ENCODE data around the gene CRY2. TPM values are rescaled to one million over a fixed set of nuclear protein-coding genes. Genes with fewer than 3 reads are reported as not detected.
A peak's percentile ranks its signal among the peaks of the same experiment; 100 is the strongest.

The CRY2 gene
- total and polyA plus RNA-seq, 2 of the 8 experiments (the other 6 are each of a cell fraction or from before 2014, with no cell fraction given): 8.0 to 9.4 TPM

DNA sequence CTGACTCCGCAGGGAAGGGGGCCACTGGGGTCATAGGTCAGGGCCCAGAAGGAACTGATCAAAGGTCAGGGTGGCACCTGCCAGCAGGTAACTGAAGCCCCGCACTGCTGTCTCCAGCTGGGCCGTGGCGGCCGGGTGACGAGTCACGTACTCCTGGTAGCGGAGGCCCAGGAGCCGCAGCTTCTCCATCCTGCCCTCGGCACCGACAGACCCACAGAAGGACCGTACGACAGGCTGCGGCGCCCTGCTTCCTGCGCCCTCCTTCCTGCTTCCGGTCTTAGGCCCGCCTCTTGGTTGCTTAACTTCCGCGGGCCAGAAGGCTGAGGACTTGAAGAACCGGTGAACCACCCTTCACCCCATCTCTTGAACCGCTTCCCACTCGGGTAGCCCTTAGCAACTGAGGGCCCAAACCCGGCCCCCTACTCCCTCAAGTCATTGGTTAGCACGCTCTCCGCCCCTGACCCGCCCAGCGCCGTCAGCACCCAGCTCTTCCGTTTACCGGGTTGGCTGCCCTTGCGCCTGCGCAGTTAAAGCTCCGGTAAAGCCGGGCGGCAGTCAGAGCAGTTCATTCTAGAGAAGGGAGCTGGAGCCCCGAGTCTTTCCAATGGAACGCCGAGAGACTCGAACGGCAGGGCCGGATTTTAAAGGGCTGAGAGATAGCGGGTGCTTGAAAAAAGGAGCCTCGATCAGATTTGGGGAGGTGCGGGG lies 70.5 kb downstream of the CRY2 start, which contains the start of gene PEX16:
Gene PEX16 (minus strand): TSS at position 255 of the 708 bp plus-strand sequence. CDS start 66 bp downstream, at position 189.
- H2AK5ac ChIP-seq (ENCODE audit: low read depth, low read length): no peak within 1 kb of the TSS
- FAIRE-seq (peak; percentile 69), DNase-seq (ENCODE audit: low read depth in 1 of 2, low spot score in 2 of 2) (peak; percentile 88 to 93)
- H3K27me3 ChIP-seq (replicated peaks in 1 of 4; ENCODE audit: control insufficient read depth in 3 of 4, extremely low read depth in 1 of 4, insufficient read depth in 3 of 4, low read length in 3 of 4): peaks cover 0 to 9% (median 0%) of the 10 kb centered on the region in 4 experiments; a peak in 3 of 7 replicates
- POLR2A ChIA-PET (ENCODE audit: partially characterized antibody): interaction anchor here (0.6 to 5.4 kb wide), 13 partner anchors 10 to 384 kb away, joined by 3 to 36 read pairs (median 4); partner anchors contain the start of genes FREY1 and PHF21A
- H2BK15ac ChIP-seq (ENCODE audit: low read length): no peak within 1 kb of the TSS
- peak within 1 kb of the TSS; percentile 44 to 77 (median 46) for H3K9ac ChIP-seq (replicated peaks in 1 of 4; ENCODE audit: extremely low read depth in 1 of 4, low read depth in 3 of 4, low read length in 3 of 4)
- H2BK12ac ChIP-seq (ENCODE audit: low read depth, low read length): no peak within 1 kb of the TSS
- H3K79me1 ChIP-seq (ENCODE audit: low read depth, low read length): peaks cover 8% of the 10 kb centered on the region; the same call in 1 of the 2 replicates
- peak within 1 kb of the TSS; percentile 81 for H2BK5ac ChIP-seq (ENCODE audit: low read depth, low read length)
- H2BK120ac ChIP-seq (replicated peaks; ENCODE audit: low read depth, low read length): no peak within 1 kb of the TSS
- peaks cover 4 to 19% of the 10 kb centered on the region in 2 experiments for H4K20me1 ChIP-seq (replicated peaks in 1 of 2; ENCODE audit: control insufficient read depth in 1 of 2, insufficient read depth in 2 of 2, low read length in 2 of 2)
- peaks cover 0 to 6% of the 10 kb centered on the region in 2 experiments; a peak in 1 of 4 replicates for H3K79me2 ChIP-seq (ENCODE audit: control insufficient read depth in 1 of 2, insufficient read depth in 2 of 2, low read length in 2 of 2)
- no peak within 1 kb of the TSS for H2BK20ac ChIP-seq (ENCODE audit: low read length)
- peak within 1 kb of the TSS; percentile 91 to 97 for H3K4me2 ChIP-seq (ENCODE audit: insufficient read depth in 1 of 2, low read depth in 2 of 2, low read length in 2 of 2)
- peak within 1 kb of the TSS; percentile 86 for H4K5ac ChIP-seq (ENCODE audit: insufficient read length, low read depth, low read length)
- peaks cover 3 to 21% (median 15%) of the 10 kb centered on the region in 4 experiments; a peak in 7 of 8 replicates for H3K36me3 ChIP-seq (ENCODE audit: control insufficient read depth in 2 of 4, insufficient read depth in 4 of 4, low read length in 3 of 4)
- peak within 1 kb of the TSS; percentile 18; the same call in 1 of the 2 replicates for H2AFZ ChIP-seq (ENCODE audit: low read length)
- WGBS, 2 experiments (ENCODE audit: extremely low coverage in 1 of 2, insufficient coverage in 1 of 2, insufficient read length in 1 of 2, insufficient replicate concordance in 2 of 2, low coverage in 1 of 2, low lambda C conversion rate in 2 of 2, missing lambda C conversion rate in 1 of 2): 2% methylated on average over 45 of the region's 45 CpGs; no CpG with 5 or more reads in 1 of the 2 experiments
- peak within 1 kb of the TSS; percentile 87 for H3K18ac ChIP-seq (ENCODE audit: extremely low read depth, low read length)
- peaks cover 12 to 28% (median 20%) of the 10 kb centered on the region in 4 experiments for H3K4me1 ChIP-seq (replicated peaks in 1 of 4; ENCODE audit: control insufficient read depth in 3 of 4, insufficient read depth in 4 of 4, low read length in 3 of 4)
- H4K8ac ChIP-seq (ENCODE audit: extremely low read depth, insufficient read depth, low read length): peak within 1 kb of the TSS; percentile 85
- peaks cover 17% of the 10 kb centered on the region for H3K23me2 ChIP-seq (ENCODE audit: low read depth, low read length)
- CTCF ChIA-PET (ENCODE audit: partially characterized antibody): interaction anchor here (1.3 to 4.7 kb wide), 7 partner anchors 19 to 321 kb away, joined by 3 to 33 read pairs (median 5); no protein-coding TSS in a partner anchor
- H3K56ac ChIP-seq (replicated peaks; ENCODE audit: insufficient read length, low read depth, low read length): no peak within 1 kb of the TSS
- peak within 1 kb of the TSS; percentile 64; the same call in 1 of the 2 replicates for H3K27ac ChIP-seq (ENCODE audit: low read depth, low read length)
- H4K91ac ChIP-seq (replicated peaks; ENCODE audit: insufficient read length, low read length): peak within 1 kb of the TSS; percentile 83
- no peak within 1 kb of the TSS for H3K23ac ChIP-seq (ENCODE audit: insufficient read length)
- no peaks in the 10 kb centered on the region for H3K9me3 ChIP-seq (ENCODE audit: insufficient read depth in 2 of 2, low read depth in 1 of 2, low read length in 1 of 2)
- no peak within 1 kb of the TSS for H3K14ac ChIP-seq (ENCODE audit: insufficient read length)
- H3K4me3 ChIP-seq (ENCODE audit: extremely low read depth in 1 of 4, insufficient read depth in 2 of 4, low read depth in 3 of 4, low read length in 4 of 4): peak within 1 kb of the TSS; percentile 84 to 90 (median 88)
- H3K4ac ChIP-seq (replicated peaks; ENCODE audit: insufficient read length, low read depth, low read length): peak within 1 kb of the TSS; percentile 97
- 0 out of 2 replicates have a peak, but pooled peaks have one; percentile 54 for TF ChIP-seq TAF1 (IDR thresholded peaks at IDR 0.05; ENCODE audit: low read depth, low read length)
- TF ChIP-seq, protein P1, sequence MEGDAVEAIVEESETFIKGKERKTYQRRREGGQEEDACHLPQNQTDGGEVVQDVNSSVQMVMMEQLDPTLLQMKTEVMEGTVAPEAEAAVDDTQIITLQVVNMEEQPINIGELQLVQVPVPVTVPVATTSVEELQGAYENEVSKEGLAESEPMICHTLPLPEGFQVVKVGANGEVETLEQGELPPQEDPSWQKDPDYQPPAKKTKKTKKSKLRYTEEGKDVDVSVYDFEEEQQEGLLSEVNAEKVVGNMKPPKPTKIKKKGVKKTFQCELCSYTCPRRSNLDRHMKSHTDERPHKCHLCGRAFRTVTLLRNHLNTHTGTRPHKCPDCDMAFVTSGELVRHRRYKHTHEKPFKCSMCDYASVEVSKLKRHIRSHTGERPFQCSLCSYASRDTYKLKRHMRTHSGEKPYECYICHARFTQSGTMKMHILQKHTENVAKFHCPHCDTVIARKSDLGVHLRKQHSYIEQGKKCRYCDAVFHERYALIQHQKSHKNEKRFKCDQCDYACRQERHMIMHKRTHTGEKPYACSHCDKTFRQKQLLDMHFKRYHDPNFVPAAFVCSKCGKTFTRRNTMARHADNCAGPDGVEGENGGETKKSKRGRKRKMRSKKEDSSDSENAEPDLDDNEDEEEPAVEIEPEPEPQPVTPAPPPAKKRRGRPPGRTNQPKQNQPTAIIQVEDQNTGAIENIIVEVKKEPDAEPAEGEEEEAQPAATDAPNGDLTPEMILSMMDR (IDR thresholded peaks at IDR 0.05; ENCODE audit: control extremely low read depth in 1 of 3, insufficient read depth in 1 of 3, low read depth in 1 of 3, low read length in 3 of 3): no peak
- no peak for TF ChIP-seq GTF2F1 (IDR thresholded peaks at IDR 0.05; ENCODE audit: borderline replicate concordance, low read depth, low read length)
- TF ChIP-seq JUND (IDR thresholded peaks at IDR 0.05; ENCODE audit: low read length): 0 out of 2 replicates have a peak, but pooled peaks have one; percentile 14
- TF ChIP-seq FOSL1 (IDR thresholded peaks at IDR 0.05; ENCODE audit: insufficient read depth, low read depth, low read length): no peak
- TF ChIP-seq SRF (IDR thresholded peaks at IDR 0.05; ENCODE audit: low read depth, low read length): peak; percentile 95
- TF ChIP-seq CTBP2 (IDR thresholded peaks at IDR 0.05; ENCODE audit: borderline replicate concordance, insufficient read depth, insufficient read length, low read length): no peak
- TF ChIP-seq EP300 (IDR thresholded peaks at IDR 0.05; ENCODE audit: borderline replicate concordance in 1 of 2, low read depth in 2 of 2, low read length in 2 of 2): peak in 1 of 2 experiments; percentile 5; a peak in 1 of 3 replicates

Data from H1 (cell line).